GM19328 (cell line): Measurements from ENCODE around the gene ATF4.

ENCODE experiments used
- ATAC-seq: cut with Tn5 transposase; IDR thresholded peaks from one replicate; pipeline ENCODE4 v1.9.1; 2021; ENCODE audit warnings: mild to moderate bottlenecking, moderate library complexity; ENCODE audit not compliant: unreplicated experiment

ATF4 gene, protein sequence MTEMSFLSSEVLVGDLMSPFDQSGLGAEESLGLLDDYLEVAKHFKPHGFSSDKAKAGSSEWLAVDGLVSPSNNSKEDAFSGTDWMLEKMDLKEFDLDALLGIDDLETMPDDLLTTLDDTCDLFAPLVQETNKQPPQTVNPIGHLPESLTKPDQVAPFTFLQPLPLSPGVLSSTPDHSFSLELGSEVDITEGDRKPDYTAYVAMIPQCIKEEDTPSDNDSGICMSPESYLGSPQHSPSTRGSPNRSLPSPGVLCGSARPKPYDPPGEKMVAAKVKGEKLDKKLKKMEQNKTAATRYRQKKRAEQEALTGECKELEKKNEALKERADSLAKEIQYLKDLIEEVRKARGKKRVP

DNA sequence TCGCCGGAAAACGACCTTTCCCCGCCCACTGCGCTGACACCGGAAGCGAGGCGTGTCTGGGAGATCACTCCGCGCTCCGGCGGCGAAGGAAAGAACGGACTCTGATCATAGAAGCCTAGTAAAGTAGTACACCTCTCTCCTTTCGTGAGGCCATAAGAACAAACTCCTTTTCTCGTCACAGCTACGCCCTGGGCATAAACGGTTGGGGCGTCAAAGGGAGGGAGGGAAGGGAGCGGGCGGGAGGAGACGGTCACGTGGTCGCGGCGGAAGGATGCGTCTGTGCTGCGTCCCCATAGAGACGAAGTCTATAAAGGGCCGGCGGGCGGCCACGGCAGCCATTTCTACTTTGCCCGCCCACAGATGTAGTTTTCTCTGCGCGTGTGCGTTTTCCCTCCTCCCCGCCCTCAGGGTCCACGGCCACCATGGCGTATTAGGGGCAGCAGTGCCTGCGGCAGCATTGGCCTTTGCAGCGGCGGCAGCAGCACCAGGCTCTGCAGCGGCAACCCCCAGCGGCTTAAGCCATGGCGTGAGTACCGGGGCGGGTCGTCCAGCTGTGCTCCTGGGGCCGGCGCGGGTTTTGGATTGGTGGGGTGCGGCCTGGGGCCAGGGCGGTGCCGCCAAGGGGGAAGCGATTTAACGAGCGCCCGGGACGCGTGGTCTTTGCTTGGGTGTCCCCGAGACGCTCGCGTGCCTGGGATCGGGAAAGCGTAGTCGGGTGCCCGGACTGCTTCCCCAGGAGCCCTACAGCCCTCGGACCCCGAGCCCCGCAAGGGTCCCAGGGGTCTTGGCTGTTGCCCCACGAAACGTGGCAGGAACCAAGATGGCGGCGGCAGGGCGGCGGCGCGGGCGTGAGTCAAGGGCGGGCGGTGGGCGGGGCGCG lies at the start of gene ATF4:
Gene ATF4, plus strand, starts transcription at position 337 of the 880 bp plus-strand sequence. CDS start 884 bp downstream, outside the sequence.
- ATAC-seq: peak; percentile 48

DNA sequence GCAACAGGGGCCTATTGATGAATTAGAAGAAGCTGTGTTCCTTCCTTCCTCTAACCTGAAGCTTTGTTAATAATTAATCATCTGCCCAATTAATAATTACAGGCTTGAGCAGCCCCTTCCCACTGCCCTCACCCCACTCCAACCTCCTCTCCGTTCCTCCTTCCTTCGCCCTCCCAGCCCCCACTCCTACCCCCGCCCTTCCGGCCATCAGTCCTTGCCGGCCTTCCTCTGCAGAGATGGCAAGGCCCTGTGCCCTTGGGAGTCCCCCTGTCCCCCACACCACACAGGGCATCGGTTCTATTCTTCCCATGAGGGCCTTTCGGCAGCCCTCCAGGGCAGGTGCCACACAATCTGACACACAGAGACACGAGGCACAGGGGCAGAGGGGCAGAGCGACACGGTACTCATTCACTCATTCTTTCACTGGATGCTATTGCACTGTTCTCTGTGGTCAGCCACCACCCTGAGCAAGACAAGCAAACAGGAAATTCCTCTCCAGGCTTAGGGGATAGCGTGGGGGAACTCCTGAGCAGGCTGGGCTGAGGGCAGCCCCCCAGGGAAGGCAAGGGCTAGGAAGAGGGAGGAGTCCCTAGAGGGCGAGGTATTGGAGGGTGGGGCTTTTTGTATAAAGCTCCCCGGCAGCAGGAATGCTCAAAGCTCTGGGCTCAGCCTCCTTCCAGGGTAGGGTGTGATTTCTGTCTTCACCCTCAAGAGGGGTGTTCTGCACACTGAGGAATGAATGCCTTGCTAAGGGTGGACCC lies 48.8 kb upstream of the ATF4 start:
- ATAC-seq: no peak

DNA sequence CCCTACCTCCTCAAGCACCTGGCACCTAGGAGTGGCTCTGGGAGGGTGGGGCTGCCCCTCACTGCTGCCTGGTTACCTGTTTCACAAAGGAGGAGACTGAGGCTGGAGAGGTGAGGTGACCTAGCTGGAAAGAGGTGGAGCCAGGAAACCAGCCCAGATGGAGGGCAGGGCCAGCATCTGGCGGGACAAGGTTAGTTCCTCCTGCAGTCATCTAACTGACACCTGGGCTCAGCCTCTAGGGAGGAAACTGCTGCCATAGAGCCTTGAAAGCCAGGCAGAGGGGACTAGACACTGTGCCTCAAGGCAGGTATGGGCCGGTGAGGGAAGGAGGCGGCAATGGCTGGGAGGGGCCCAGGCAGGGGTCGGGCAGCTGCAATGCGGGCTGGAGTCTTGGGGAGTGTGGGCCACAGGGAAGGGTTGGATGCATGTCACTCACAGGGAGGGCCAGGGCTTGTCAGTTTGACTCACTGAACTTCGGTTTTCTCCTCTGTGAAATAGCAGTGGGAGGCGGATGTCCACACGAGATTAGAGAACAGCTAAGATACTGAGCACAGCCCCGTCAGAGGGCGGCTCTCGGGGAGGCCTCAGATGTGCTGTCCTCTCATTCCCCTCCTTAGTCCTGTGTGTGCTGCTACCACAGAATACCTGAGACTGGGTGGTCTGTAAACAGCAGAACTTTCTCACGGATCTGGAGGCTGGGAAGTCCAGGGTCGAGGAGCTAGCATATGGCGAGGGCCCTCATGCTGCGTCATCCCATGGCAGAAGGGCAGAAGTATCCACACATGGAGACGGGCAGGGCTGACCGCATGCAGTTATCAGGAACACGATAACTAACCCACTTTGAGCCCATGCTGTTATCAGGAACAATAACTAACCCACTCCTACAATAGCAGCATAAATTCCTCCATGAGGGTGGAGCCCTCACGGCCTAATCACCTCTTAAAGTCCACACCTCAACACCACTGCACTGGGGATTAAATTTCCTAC lies 47.5 kb upstream of the ATF4 start:
- no peak for ATAC-seq

DNA sequence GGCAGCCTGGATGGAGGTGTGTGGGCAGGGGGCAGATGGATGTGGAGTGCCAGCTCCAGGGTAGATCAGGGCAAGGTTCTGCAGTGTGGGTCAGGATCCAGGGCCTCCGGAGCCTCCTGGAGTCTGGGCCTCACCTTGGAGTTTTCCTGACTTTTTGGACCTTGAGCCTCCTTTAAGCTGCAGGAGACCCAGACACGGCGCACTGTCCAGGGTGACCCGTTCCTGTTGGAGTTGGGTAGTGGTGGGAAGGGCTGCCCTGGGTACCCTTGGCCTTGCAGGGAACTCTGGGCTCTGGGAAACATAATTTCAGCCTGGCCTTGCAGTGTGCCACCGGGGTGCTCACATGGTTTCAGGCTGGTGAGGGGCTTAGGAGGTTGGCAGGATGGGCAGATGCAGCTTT lies 46.5 kb upstream of the ATF4 start:
- no peak for ATAC-seq

DNA sequence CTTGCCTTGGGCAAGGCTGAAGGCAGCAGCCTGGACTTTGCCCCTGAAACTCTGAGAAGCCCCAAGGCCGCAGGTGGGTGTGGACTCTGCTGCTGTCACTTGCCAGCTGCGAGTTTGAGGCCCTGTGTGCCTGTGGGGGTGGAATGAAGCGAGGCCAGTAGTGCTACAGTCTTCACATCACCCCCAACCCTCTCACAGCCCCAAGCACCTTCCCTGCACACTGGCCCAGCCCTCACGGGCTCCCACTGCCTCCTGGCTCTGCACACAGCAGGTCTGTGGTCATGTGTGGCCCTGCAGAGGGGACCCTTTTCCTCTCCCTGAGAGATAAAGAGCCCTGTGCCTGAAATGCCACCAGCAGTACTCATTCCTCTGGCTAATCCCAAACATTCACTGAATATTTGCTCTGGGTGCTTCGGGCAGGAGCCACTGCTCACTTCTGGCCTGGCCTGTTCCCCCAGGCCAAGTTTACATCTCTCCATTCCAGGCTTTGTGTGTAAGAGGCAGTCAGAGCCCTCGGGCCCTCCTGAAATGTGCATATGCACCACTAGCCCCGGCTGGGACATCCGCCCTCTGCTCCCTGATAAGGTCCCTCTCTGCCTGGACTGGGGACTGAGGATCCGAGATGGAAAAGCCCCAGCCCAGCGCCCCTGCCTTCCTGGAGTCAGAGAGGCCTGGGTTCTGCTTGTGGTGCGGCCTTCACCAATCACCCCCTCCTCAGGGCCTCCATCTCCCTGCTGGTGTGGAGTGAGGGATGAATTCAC lies 45.8 kb upstream of the ATF4 start:
- ATAC-seq: no peak

DNA sequence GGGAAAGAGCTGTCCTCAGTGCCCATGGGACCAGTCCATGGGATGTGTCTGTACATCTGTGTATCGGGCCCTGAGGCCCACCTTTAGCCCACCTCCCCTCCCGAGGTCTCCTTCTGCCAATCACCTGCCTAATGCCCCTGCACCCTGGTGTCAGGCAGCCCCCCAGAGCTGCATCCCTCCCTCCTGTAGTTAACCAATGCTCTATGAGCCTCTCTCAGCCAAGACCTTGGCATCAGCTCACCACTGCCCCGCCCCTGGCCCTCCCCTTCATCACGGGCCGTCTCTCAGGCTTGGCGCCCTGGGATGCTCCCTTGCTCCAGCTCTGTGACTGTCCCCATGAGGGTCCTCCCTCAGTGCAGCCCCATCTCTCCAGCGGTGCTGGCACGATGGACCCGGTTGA lies 45.0 kb upstream of the ATF4 start:
- no peak for ATAC-seq

DNA sequence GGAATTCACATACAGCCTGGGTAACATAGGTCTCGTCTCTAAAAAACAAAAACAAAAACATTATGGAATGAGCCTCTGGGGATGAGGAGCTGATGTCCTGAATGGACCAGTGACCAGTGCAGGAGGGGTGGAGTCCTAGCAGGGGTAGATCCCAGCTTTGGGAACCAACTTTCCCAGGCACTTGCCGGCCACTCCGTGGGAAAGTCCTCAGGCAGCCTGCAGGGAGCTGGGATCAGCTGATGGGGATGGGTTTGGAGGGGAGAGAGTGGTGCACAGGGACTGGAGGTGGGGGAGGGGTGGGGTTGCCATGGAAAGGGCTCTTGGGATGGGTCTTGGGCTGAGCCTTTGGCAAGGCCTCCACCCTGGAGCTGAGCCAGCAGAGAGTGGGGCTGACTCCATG lies 44.5 kb upstream of the ATF4 start:
- no peak for ATAC-seq

DNA sequence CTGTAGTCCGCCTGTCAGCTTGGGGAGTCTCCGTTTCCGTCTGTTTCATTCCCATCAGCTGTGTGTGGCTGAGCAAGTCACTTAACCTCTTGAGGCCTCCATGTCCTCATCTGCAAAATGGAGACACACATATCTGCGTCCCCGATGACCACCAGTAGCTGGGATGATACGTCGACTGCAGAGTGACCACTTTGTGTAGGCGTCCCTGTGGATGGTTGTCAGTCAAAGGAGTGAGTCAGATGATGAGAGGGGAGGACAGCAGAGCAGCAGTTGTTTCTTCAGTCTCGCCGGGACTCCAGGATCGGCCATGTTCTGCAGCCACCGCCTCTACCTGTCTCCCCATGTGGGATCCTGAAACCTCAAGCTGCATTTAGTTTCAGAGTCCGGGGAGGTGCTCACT lies 43.7 kb upstream of the ATF4 start:
- ATAC-seq: no peak

DNA sequence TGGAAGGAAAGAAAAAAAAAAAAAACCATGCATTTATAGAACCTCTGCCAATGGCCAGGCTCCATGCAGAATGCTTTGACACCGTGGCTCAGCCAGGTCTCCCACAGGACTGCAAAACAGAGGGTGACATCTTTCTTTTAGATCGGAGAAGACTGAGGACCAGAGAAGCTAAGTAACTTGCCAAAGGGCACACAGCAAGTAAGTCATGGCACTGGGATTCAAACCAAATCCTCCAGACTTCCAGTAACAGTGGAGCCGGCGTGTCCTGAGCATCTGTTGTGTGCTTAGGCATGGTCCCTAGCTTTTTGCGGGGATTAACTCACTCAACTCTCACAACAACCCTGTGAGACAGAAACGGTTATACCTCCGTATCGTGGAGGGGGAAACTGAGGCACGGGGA lies 42.8 kb upstream of the ATF4 start:
- no peak for ATAC-seq

DNA sequence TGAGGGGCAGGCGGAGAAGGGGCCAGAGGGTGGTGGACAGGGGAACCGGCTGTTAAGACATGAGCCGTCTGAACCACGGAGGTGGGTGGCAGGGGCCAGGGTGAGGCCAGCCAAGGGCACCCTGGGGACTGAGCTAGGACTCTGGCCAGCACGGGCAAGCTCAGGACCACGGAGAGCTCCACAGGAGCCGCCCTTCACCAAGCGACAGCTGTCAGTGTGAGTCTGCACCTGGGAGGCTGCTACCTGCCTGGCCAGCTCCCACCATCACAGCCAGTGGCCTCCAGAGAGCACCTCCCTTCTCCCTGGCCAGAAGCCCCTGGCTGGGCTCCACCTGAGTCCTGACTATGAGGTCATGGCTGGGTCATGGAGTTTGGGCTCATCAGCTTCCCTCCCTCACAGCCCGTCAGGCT lies 41.9 kb upstream of the ATF4 start:
- ATAC-seq: no peak

DNA sequence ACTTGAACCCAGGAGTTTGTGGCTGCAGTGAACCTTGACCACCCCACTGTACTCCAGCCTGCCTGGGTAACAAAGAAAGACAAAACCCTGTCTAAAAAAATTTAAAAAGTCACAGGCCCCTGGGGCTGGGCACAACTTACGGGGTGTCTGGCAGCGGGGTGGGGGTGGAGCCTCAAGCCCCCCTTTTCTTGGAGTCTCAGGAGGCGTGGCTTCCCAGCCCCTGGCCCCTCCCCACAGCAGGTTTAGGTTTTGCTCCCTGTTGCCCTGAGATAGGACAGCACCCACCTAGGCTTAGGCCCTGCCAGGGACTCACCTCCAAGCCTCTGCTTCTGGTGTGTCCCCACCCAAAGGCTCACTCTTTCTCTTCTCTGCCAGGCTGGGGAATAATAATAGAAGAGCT lies 41.1 kb upstream of the ATF4 start:
- ATAC-seq: no peak

DNA sequence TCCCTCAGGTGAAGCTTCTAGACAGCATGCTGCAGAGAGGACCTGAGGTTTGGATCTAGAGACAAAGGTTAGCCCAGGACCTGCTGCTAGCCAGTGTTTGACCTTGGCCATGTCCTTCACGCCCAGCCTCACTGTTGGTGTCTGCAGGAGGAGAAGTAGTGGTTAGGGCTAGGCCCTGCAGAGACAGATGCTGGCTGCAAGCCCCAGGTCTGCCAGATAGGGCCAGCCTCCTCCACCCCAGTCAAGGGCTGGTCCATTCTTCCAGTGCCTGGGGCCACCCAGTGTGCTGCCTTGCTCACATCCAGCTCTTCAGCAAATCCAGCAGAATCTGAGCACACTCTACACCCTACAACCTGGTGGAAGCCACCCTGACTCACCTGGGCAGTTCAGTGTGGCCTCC lies 39.8 kb upstream of the ATF4 start:
- ATAC-seq: no peak

DNA sequence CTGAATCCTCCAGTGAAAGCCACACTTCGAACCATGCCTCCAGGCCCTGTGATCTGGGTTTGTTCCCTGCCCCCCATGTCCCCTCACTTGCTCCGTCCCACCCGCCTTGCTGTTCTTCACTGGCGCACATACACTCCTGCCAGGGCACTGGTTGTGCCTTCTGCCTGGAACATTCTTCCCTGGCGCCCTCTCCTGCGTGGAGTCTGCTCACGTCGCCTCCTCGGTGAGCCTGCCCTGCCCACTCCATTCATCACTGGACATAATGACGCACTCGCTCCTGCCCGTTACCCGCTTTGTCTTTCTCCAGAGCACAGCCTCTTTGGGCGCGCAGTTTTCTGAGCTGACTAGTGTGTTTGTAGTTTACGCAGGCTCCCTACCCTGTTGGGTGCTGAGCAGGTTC lies 39.3 kb upstream of the ATF4 start:
- ATAC-seq: no peak

DNA sequence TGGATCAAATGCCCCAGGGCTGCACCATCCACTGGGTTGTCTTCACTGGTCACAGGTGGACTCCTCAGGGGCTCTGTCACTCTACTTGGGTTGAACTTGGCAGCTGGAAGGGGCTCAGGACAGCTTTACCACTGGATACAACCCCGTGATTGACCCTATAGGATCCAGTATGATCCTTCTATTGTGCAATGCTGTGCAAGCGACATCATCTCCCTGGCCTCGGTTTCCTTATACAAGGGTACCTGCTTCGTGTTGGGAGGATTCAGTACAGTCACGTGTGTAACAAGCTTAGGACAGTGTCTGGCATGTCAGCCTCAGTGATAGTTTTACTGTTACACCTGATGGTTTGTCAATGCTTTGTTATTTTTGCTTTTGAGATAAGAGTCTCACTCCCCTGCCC lies 38.8 kb upstream of the ATF4 start:
- ATAC-seq: no peak

DNA sequence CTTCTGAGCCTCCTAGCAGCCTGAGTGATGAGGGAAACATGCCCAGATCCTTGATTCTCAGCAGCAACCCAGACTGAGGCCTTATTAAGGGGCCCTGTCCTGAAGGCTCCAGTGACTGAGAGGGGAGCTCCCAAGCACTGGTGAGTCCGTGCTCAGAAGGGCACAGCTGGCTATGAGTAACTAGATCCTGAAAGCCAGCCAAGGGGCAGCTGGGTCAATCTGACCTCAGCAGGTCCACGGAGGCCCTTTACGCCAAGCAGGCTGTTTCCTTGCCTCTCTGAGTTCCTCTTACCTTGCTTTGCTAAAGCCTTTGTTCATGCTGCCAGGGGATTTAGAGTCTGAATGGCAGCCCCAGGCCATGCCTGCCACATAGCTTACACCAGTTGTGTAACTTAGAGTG lies 37.6 kb upstream of the ATF4 start:
- ATAC-seq: no peak

DNA sequence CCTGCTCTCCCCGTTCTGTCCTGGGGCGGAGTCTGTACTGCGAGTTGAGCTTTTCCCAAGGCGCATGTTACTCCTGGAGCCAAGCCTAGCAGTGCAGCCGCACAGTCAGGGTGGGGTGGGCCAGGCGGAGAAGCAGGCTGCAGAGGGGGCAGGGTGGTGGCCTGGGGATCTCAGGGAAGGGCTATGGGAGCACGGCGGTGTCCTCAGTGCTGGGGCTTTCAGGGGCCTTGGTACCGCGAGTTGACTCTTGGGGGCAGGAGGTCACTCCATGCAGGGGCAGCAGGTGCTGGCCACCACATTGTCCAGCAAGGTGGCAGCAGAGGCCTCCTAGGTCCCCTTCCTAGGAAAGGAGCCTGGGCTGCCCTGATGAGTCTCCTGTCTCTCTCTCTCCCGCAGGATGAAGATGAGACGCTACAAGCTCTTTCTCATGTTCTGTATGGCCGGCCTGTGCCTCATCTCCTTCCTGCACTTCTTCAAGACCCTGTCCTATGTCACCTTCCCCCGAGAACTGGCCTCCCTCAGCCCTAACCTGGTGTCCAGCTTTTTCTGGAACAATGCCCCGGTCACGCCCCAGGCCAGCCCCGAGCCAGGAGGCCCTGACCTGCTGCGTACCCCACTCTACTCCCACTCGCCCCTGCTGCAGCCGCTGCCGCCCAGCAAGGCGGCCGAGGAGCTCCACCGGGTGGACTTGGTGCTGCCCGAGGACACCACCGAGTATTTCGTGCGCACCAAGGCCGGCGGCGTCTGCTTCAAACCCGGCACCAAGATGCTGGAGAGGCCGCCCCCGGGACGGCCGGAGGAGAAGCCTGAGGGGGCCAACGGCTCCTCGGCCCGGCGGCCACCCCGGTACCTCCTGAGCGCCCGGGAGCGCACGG lies 33.2 kb upstream of the ATF4 start:
- no peak for ATAC-seq

DNA sequence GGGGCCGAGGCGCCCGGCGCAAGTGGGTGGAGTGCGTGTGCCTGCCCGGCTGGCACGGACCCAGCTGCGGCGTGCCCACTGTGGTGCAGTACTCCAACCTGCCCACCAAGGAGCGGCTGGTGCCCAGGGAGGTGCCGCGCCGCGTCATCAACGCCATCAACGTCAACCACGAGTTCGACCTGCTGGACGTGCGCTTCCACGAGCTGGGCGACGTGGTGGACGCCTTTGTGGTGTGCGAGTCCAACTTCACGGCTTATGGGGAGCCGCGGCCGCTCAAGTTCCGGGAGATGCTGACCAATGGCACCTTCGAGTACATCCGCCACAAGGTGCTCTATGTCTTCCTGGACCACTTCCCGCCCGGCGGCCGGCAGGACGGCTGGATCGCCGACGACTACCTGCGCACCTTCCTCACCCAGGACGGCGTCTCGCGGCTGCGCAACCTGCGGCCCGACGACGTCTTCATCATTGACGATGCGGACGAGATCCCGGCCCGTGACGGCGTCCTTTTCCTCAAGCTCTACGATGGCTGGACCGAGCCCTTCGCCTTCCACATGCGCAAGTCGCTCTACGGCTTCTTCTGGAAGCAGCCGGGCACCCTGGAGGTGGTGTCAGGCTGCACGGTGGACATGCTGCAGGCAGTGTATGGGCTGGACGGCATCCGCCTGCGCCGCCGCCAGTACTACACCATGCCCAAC lies 32.4 kb upstream of the ATF4 start:
- no peak for ATAC-seq

DNA sequence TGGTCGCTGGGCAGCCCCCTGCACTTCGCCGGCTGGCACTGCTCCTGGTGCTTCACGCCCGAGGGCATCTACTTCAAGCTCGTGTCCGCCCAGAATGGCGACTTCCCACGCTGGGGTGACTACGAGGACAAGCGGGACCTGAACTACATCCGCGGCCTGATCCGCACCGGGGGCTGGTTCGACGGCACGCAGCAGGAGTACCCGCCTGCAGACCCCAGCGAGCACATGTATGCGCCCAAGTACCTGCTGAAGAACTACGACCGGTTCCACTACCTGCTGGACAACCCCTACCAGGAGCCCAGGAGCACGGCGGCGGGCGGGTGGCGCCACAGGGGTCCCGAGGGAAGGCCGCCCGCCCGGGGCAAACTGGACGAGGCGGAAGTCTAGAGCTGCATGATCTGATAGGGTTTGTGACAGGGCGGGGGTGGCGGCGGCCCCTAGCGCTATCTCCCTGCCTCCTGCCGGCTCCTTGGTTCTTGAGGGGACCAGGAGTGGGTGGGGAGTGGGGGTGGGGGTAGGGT lies 31.7 kb upstream of the ATF4 start:
- no peak for ATAC-seq
